Measurements from ENCODE around the gene GRB10. TPM values are rescaled to one million over a fixed set of nuclear protein-coding genes. Genes with fewer than 3 reads are reported as not detected.

GRB10 gene
- total RNA-seq, 1 donor from 2014 or later = 93.0 TPM

DNA sequence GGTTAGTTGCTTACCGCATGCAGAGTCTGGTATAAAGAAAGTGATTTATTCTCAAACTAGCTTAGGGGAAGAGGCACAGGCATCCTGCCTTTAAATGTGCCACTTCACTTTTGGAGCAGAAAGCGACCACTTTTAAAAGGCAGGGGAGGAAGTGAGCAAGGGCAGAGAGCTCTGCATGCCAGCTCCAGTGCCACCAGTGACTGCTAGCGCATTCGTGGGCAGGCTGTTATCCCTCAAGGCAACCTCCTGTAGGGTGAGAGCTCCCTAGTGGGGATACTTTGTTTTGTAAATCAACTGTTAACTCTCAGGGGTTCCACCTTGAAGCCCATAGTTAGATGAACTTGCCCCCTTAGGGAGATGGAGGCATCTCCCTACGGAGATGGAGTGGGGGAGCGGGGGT lies 29.4 kb upstream of the GRB10 start:
- H3K27ac Mint-ChIP-seq (ENCODE audit: unreplicated experiment) = no peak overlapping the region
- H3K4me3 Mint-ChIP-seq = no peak overlapping the region
- H3K36me3 Mint-ChIP-seq (ENCODE audit: low read depth) = no peaks in the 10 kb centered on the region
- no peaks in the 10 kb centered on the region for H3K27me3 Mint-ChIP-seq (ENCODE audit: low read depth)
- no peaks in the 10 kb centered on the region for H3K4me1 Mint-ChIP-seq
- DNase-seq (ENCODE audit: low read depth, low spot score) = no peak
- H3K9me3 Mint-ChIP-seq = peaks cover 4% of the 10 kb centered on the region
- TF ChIP-seq, protein P1, sequence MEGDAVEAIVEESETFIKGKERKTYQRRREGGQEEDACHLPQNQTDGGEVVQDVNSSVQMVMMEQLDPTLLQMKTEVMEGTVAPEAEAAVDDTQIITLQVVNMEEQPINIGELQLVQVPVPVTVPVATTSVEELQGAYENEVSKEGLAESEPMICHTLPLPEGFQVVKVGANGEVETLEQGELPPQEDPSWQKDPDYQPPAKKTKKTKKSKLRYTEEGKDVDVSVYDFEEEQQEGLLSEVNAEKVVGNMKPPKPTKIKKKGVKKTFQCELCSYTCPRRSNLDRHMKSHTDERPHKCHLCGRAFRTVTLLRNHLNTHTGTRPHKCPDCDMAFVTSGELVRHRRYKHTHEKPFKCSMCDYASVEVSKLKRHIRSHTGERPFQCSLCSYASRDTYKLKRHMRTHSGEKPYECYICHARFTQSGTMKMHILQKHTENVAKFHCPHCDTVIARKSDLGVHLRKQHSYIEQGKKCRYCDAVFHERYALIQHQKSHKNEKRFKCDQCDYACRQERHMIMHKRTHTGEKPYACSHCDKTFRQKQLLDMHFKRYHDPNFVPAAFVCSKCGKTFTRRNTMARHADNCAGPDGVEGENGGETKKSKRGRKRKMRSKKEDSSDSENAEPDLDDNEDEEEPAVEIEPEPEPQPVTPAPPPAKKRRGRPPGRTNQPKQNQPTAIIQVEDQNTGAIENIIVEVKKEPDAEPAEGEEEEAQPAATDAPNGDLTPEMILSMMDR (conservative IDR thresholded peaks at IDR 0.05) = no peak

GRCh38 chr7:50808282-50808888 lies 25.7 kb upstream of the GRB10 start:
- Mint-ChIP-seq H3K4me3 (no peak overlapping the region), H3K9me3 (no peaks in the 10 kb centered on the region), H3K27me3 (ENCODE audit: low read depth) (no peaks in the 10 kb centered on the region)

GRCh38 chr7:50807026-50807730 lies 24.5 kb upstream of the GRB10 start:
- H3K4me1 Mint-ChIP-seq = peaks cover 9% of the 10 kb centered on the region
- H3K27ac Mint-ChIP-seq (ENCODE audit: unreplicated experiment) = no peak overlapping the region
- no peak overlapping the region for H3K4me3 Mint-ChIP-seq
- TF ChIP-seq, protein P1 (conservative IDR thresholded peaks at IDR 0.05) = no peak
- no peaks in the 10 kb centered on the region for H3K36me3 Mint-ChIP-seq (ENCODE audit: low read depth)
- no peaks in the 10 kb centered on the region for H3K9me3 Mint-ChIP-seq
- DNase-seq (ENCODE audit: low read depth, low spot score) = no peak
- H3K27me3 Mint-ChIP-seq (ENCODE audit: low read depth) = peaks cover under 1% of the 10 kb centered on the region

More at GRCh38 chr7:50808282-50808888, 25.7 kb upstream of the GRB10 start:
- TF ChIP-seq, protein P1 (conservative IDR thresholded peaks at IDR 0.05) = no peak
- no peaks in the 10 kb centered on the region for H3K36me3 Mint-ChIP-seq (ENCODE audit: low read depth)
- H3K27ac Mint-ChIP-seq (ENCODE audit: unreplicated experiment) = no peak overlapping the region
- peaks cover 9% of the 10 kb centered on the region for H3K4me1 Mint-ChIP-seq
- DNase-seq (ENCODE audit: low read depth, low spot score) = no peak

DNA sequence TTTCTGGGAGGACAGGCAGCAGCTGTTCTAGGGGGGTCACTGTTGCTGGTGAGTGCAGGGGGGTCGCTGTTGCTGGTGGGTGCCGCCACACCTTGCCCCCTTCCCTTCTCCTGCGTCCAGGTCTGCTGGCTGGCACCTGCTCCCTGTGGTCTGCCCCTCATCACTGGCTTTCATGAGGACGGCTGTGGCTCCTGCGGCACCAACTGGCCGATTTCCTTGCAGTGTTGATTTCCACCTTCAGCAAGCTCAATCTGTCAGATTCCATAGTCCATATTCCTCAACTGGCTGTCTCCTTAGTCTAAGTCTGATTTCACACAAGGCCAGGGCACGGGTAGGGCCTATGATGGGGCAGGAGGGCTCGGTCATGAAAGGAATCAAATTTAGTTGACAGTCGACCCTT lies 23.4 kb upstream of the GRB10 start:
- Mint-ChIP-seq H3K27me3 (ENCODE audit: low read depth) (peaks cover 4% of the 10 kb centered on the region), H3K36me3 (ENCODE audit: low read depth) (no peaks in the 10 kb centered on the region), H3K4me1 (peaks cover 9% of the 10 kb centered on the region), H3K27ac (ENCODE audit: unreplicated experiment) (no peak overlapping the region), H3K4me3 (no peak overlapping the region), H3K9me3 (no peaks in the 10 kb centered on the region)
- DNase-seq (ENCODE audit: low read depth, low spot score) = no peak
- TF ChIP-seq, protein P1 (conservative IDR thresholded peaks at IDR 0.05) = no peak

DNA sequence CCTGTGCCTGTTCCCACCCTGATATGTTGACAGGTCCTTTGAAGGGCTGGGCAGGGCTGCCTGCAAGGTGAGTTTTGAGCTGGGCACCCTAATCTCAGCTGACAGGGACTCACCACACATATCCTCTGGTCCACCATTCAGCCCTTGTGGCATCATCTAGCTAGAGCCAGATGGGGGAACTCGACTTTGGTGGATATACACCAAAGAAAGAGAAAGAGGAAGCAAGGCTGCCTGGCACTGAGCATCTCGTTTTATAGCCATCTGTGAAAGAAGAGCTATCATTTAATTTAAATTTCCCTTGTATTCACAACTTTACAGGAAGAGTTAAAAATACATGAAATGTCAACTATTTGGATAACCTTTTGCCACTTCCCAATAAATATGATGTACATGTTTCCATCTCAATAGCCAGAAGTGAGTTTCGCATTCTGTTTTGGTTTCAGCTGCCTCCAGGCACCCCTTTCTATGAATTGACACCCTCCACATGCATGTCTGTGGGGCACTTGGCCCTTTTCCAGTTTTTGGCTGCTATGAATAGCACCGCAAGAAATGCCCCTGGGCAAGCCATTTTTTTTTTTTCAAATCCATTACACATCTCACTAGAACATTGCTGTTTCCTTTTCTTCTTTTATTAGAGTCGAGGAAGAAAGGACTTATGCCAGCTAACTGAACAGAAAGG lies 22.9 kb upstream of the GRB10 start:
- H3K36me3 Mint-ChIP-seq (ENCODE audit: low read depth) = no peaks in the 10 kb centered on the region
- no peak overlapping the region for H3K4me3 Mint-ChIP-seq
- H3K27me3 Mint-ChIP-seq (ENCODE audit: low read depth) = peaks cover 4% of the 10 kb centered on the region
- H3K9me3 Mint-ChIP-seq = no peaks in the 10 kb centered on the region
- TF ChIP-seq, protein P1 (conservative IDR thresholded peaks at IDR 0.05) = no peak
- no peak overlapping the region for H3K27ac Mint-ChIP-seq (ENCODE audit: unreplicated experiment)
- no peak for DNase-seq (ENCODE audit: low read depth, low spot score)
- H3K4me1 Mint-ChIP-seq = peaks cover 9% of the 10 kb centered on the region

Measured in neural crest cell (in vitro differentiated cells).